ENCODE results near the gene NLRP3.

- no peak for TF ChIP-seq ZNF707 (tag by site-specific recombination; IDR thresholded peaks at IDR 0.05)
- no peak for TF ChIP-seq KLF1 (tag by site-specific recombination; IDR thresholded peaks at IDR 0.05)
- TF ChIP-seq ZBTB8A (tag by site-specific recombination; IDR thresholded peaks at IDR 0.05) = no peak
- TF ChIP-seq ZNF433 (tag by site-specific recombination; IDR thresholded peaks at IDR 0.05; ENCODE audit: low read depth) = no peak
- TF ChIP-seq CTCF (tag by site-specific recombination; IDR thresholded peaks at IDR 0.05) = no peak
- no peak for TF ChIP-seq ZNF174 (tag by site-specific recombination; IDR thresholded peaks at IDR 0.05)
- TF ChIP-seq ZNF10 (tag by site-specific recombination; IDR thresholded peaks at IDR 0.05) = no peak
- TF ChIP-seq ZSCAN5A (tag by site-specific recombination; IDR thresholded peaks at IDR 0.05) = no peak
- no peak for TF ChIP-seq REST (tag by site-specific recombination; IDR thresholded peaks at IDR 0.05)
- TF ChIP-seq ZNF169 (tag by site-specific recombination; IDR thresholded peaks at IDR 0.05) = no peak
Observed at GRCh38 chr1:247468481-247469140, 52.6 kb downstream of the NLRP3 start.

All from HEK293 (cell line).